SIG-M5 treated with dmso at 0.1 percent for 504 hours (cell line): ENCODE measurements around the gene ERBB2.
"Not testable (repeated sequence)": the region's sequence is repeated elsewhere in the genome, so short reads cannot be mapped to it uniquely, and the experiment has no call there.

Experiments
- DNase-seq: peaks from one replicate; lab custom pipeline; 2025; ENCODE audit not compliant: unreplicated experiment; lab: John Stamatoyannopoulos, UW

Gene ERBB2

DNA sequence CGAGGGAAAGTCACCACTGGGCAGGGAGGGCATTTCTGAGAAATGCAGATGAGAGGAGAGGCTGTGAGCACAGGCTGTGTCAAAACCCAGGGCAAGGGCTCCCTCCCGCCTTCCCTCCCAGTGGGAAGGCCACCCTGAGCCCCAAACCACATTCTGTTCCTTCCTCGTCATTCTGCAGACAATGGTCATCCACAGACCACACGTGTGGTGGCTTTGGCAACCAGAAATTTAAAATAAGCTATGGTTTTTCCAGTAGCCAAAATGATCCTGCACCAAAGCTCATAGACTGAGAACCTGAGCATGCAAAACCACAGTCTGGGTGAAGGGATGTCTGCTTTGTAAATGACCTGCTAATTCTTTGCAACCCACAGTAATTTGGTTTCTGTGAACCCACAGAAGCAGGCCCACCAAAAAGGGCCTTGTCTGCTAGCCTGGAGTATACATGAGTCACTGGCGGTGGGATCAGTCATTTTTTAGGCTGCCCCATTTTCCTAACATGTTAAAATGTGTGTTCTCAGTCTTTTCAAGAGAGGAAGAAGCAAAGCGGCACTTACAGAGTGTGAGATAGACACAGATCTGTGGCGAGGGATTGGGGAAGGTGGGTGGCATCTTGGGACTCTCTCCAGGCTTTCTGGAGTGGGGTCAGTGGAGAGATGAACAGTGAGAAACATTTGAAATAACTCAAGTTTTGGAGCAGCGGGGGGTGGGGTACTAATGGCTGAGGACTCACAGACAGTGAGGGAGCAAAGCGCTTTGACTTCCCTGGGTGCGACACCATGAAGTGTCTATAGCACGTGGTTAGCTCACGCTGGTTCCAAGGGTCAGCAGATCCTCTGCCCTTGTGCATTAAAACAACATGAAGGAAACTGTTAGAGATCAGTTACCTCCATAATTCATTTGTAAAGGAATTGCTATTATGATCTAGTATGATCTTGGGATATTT, 58.3 kb downstream of the ERBB2 start:
- DNase-seq: no peak

- DNase-seq: no peak
These were observed 59.3 kb downstream of the ERBB2 start for GRCh38 chr17:39759204-39759603.

- no peak for DNase-seq
These were observed 62.1 kb downstream of the ERBB2 start for GRCh38 chr17:39761861-39762496.

DNA sequence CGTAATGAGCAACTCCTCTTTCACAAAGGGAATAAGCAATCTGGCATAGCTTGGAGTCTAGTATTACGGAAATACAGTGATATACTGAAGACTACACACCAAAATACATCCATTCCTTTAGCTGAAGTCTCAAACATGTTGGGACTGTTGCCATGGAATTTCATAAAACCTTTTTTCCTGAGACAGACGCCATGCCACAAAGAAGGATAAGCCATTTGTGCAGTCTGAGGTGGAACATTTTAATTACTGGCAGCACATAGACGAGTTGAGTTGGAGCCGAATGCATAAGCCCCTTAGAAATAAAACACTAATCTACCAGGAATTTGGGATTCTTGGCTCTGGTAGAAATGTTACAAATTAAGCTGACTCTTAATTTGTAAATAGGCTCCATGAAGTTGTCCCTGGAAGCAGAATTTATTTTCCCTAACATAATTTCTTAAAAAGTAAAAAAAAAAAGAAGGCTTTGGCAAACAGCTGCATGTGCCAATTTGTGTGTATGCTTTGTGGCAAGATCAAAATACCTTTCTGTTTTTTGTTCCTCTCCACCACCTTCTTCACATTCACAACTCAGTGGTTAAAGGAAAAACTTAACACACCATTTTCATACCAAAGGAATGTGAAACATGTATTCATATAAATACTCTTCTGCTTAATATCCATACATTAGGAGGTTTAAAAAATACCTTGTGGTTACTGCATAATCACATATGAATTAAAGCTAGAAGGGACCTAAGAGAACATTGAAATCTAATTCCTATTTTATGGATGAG, 63.4 kb downstream of the ERBB2 start:
- no peak for DNase-seq

DNA sequence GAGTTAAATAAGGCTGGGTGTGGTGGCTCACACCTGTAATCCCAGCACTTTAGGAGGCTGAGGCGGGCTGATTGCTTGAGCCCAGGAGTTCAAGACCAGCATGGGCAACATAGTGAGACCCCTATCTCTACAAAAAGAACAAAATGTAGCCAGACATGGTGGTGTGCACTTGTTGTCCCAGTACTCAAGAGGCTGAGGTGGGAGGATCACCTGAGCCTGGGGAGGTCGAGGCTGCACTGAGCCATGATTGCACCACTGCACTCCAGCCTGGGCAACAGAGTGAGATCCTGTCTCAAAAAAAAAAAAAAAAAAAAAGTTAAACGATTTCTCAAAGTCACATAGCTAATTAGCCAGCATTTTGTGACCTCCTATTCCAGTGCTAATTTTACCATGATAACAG, 64.3 kb downstream of the ERBB2 start:
- not testable (repeated sequence) for DNase-seq

DNA sequence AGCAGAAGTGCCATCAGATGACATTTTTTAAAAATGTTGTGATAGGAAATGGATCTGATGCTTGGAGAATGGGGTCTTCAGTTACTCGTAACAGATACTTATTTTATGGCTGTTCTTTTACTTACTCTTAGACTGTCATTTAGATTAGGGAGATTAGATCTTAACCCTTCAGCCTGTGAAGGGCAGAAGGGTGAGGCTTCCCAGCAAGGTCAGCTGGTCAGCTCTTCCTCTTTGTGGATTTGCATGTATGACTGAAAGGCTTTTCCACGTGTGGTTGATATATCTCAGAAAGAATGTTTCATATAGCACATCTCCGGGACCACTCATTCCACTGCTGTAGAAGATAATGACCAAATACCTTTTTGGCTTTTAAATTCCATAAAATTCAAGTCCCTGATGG, 65.3 kb downstream of the ERBB2 start:
- no peak for DNase-seq

DNA sequence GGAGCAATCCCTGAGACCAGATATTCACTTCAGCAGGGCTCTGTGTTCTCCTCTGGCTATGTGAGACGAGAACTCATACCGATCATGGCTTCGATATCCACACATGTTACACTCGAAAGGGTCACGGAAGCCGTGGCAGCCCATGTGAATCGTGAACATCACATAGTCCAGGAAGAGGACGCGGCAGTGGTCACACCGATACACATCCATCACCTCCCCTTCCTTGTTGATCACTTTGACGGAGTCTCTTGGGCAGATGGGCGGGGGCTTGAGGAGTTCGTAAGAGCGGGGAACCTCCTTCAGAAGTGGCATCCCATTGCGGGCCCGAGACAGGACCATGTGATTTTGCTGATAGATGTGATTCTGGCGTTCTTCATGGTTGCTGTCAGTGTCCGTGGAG, 65.9 kb downstream of the ERBB2 start:
- DNase-seq: no peak

- no peak for DNase-seq
These were observed 67.3 kb downstream of the ERBB2 start for GRCh38 chr17:39767147-39767546.

GRCh38 chr17:39769974-39770587, 70.2 kb downstream of the ERBB2 start:
- peak; percentile 57 for DNase-seq

GRCh38 chr17:39772415-39772814, 72.6 kb downstream of the ERBB2 start:
- no peak for DNase-seq

- no peak for DNase-seq
These were observed 73.4 kb downstream of the ERBB2 start for GRCh38 chr17:39772987-39773934.

GRCh38 chr17:39774047-39774446, 74.2 kb downstream of the ERBB2 start:
- DNase-seq: no peak

GRCh38 chr17:39775031-39775430, 75.2 kb downstream of the ERBB2 start:
- no peak for DNase-seq

GRCh38 chr17:39776252-39776651, 76.4 kb downstream of the ERBB2 start:
- DNase-seq: no peak

GRCh38 chr17:39777534-39778365, 77.9 kb downstream of the ERBB2 start:
- DNase-seq: no peak
